Fibroblast of skin of scalp (primary cell): ENCODE results near the gene TSSC4.

Experiments used
- DNase-seq: peaks from one replicate; pipeline ENCODE4 v3.0.0-alpha.2; 2013

TSSC4 gene

DNA sequence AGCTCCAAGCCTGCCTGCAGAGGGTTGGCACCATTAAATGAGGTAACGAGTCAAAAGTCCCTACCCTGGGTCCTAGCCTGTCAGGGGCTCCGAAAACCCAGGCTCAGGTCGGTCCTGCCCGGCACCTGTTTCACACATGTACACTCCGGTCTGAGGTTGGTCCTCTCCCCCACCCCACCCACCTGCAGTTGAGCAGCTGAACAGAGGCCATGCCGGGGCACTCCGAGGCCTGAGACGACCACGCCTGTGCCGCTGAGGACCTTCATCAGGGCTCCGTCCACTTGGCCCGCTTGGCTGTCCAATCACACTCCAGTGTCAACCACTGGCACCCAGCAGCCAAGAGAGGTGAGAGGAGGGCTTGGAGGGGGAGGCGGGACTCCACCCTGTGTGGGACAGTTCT lies 1.6 kb downstream of the TSSC4 start:
- DNase-seq, result no peak

GRCh38 chr11:2402890-2403645 lies 2.5 kb downstream of the TSSC4 start:
- no peak for DNase-seq

DNA sequence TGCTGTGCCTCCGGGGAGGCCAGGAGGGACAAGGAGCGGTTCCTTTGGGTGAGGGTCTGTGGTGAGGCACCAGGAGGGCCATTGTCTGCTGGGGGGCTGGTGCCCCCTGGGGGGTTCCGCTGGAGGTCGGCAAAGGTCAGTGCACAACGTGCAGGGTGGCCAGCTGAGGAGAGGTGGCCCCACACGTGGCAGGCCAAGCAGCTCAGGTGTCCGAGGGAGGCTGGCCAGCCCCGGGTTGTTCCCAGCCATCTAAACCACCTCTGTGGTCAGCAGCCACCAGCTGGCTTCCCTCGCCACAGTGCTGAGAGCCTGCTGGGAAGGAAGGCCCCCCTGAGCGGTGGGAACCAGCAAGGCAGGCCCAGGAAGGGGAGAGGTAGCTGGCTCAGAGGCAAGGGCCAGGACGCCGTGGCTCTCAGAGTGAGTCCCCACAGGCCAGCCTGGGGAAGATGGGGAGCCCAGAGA lies 4.2 kb downstream of the TSSC4 start:
- no peak for DNase-seq

- DNase-seq, result no peak
Observed at GRCh38 chr11:2406451-2406850, 5.9 kb downstream of the TSSC4 start.

GRCh38 chr11:2406878-2407410 lies 6.4 kb downstream of the TSSC4 start:
- DNase-seq, result no peak

- no peak for DNase-seq
Observed at GRCh38 chr11:2408671-2409070, 8.1 kb downstream of the TSSC4 start.

GRCh38 chr11:2409126-2409525 lies 8.6 kb downstream of the TSSC4 start:
- DNase-seq, result no peak

GRCh38 chr11:2409611-2410468 lies 9.3 kb downstream of the TSSC4 start:
- no peak for DNase-seq

- DNase-seq, result no peak
Observed at GRCh38 chr11:2410616-2411015, 10.1 kb downstream of the TSSC4 start.

- no peak for DNase-seq
Observed at GRCh38 chr11:2411446-2412305, 11.1 kb downstream of the TSSC4 start.

GRCh38 chr11:2412323-2412722 lies 11.8 kb downstream of the TSSC4 start:
- DNase-seq, result no peak

DNA sequence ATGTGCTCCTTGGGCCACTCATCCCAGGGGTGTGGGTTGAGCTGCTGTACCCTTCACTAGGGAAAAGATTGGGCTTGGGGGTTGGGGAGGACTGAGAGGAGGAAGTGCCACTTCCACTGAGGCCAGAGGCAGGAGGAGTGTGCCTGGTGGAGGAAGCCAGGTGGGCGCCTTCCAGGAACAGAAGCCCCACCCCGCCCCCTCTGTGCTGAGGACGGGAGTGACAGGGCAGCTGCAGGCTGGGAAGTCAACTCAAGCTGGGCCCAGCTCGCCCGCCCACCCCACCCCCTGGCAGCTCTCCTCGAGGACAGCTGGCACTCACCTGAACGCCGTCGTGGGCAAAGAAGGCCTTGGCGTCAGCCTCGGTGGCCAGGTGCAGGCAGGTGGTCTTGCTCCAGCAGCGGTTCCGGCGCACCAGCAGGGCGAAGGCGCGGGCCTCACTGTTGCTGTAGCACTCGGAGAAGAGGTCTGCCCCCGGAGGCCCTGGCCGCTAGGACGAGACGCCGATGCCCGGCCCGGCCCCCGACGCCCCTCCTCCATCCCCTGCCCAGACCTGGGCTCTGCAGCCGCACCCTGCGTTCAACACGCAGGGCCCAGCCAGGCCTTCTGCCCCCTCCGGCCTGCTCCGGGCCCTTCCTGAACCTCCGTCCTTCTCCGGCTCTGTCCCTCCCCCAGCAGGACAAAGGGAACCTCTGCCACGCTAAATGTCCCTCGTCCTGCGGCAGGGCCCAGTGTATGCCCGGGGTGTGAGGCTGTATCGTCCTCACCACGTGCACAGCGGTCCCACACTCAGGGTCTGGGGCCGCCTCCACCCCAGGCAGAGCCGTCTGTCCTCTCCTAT lies 13.4 kb downstream of the TSSC4 start:
- no peak for DNase-seq

DNA sequence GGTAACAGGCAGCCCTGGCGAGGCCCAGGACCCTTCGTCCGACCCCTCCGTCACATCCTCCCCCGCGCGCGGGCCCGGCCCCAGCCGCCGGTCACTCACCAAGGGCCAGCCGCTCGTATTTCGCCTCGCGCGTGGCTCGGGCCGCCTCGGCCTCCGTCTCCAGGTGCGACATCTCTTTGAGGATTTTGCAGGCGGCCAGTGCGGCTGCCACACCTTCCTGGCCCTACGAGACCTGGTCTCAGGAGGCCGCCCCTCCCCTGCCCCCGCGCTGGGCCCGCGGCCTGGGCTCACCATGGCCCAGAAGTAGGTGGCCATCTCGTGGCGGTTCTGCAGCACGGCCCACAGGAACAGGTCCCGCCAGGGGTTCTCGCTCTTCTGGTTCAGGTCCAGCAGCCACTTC lies 14.1 kb downstream of the TSSC4 start:
- DNase-seq, result no peak

DNA sequence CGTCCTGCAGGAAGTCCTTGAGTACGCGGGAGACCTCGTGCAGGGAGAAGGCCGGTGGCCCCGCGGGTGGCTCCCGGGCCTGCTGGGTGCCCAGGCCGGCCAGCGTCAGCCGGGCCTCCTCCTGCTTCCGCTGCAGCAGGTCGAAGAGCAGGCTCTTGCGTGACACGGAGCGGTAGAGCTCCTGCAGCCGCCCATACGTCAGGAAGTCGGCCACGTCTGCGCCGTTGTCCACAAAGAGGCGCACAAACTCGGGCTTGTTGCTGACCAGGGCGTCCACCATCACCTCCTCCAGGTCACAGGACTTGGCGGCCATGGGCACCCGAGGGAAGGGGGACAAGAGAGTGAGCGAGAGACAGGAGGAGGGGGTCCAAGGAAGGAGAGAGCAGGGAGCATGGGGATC lies 14.6 kb downstream of the TSSC4 start:
- no peak for DNase-seq

DNA sequence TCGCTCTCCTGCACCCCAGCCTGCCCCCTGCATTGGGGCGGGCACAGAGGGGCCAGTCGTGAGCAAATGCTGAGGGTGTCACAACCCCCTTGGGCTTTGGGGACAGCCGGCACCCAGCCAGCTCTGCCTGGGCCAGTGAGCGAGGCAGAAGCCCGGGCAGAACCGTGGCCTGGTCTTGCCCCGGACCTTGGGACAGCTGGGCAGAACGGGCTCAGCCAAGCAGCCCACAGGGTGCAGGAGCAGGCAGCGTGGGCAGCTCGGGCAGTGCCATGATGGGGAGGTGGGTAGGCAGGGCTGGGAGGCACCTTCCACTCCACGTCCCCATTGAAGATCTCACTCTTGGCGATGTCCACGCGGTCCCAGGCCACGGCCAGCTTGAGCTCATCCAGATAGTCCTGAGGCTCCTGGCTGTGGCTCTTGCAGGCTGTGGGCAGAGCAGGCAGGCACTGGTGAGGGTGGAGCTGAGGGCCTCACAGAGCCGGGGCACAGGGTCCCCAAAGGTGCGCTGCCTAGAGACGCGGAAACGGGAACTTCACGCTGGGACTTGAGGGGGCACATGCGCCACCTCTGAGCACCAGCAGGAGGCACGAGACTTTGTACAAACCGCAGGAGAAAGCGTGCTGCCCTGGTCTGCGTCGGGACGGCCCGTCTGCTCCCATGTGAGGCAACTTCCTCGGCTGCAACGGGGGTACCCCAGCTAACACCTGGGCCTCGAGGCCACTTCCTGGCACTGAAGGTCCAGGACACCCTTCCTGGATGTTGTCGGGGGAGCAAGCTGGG lies 15.2 kb downstream of the TSSC4 start:
- no peak for DNase-seq

- no peak for DNase-seq
Observed at GRCh38 chr11:2416765-2417164, 16.2 kb downstream of the TSSC4 start.

GRCh38 chr11:2417856-2418692 lies 17.5 kb downstream of the TSSC4 start:
- no peak for DNase-seq

DNA sequence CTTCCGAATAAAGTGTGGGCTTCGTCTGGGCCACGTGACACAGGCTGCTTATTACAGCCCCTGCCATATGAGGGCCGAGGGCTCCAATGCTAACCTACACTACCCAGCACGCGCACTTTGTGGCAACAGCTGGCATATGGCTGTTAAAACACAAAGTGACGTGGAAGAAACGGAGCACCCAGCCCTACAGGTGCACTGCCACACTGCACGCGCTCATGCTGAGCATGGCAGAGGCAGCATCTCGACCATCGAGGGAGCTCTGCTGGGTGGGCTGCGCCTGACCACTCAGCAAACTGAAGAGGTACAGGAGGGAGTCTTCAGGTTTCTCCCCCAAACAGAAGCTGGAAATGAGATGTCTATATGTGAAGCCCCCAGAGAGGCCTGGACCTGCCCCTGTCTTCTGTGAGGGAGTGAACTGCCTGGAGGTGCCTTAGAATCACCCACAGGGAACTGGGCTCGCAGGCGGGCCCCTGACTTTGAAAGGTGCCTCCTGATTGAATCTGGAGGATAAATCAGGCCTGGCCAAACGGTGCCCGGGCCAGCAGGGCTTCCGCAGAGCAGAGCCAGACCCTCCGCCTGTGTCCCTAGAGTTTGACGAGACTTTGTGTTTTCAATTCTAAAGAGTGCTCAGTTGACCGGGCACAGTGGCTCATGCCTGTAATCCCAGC lies 18.3 kb downstream of the TSSC4 start:
- DNase-seq, result no peak
